NCI-H146 treated with DMSO at 0.1 percent for 48 hours (cell line): ENCODE data around the gene ZDHHC7.

Experiments
- DNase-seq: peaks from one replicate; lab custom pipeline; 2025; ENCODE audit not compliant: unreplicated experiment; lab: John Stamatoyannopoulos, UW

ZDHHC7 gene

GRCh38 chr16:84925092-84925772 lies 86.1 kb downstream of the ZDHHC7 start:
- no peak for DNase-seq

GRCh38 chr16:84924331-84925091 lies 86.8 kb downstream of the ZDHHC7 start:
- DNase-seq, result no peak
